ENCODE results near the gene EMC1. TPM values are rescaled to one million over a fixed set of nuclear protein-coding genes. Genes with fewer than 3 reads are reported as not detected.
A peak's percentile ranks its signal among the peaks of the same experiment; 100 is the strongest.
"Not testable (repeated sequence)": the region's sequence is repeated elsewhere in the genome, so short reads cannot be mapped to it uniquely, and the experiment has no call there.

EMC1 gene
- total RNA-seq, 1 experiment from 2014 or later = 65.5 TPM

DNA sequence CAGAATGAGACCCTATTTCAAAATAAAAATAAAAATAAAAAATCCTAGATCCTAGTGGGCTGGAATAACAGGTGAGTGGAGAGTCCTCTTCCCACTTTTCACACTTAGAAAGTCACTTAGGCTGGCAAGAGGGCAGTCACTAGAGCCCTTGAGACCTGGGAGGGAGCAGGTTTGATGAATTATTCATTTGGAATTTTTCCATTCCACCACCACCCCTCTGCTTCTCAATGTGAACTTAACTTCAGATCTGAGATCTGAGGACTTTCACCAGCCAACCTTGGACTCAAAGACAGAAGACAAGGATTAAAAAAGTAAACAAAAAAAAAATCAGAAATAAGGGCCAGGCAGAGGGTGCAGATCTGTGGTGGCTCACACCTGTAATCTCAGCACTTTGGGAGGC is 20.7 kb upstream of the EMC1 start:
- Histone ChIP-seq H3K4me3 (ENCODE audit: insufficient read depth, low read depth, low read length) (no peak overlapping the region), H3K27me3 (ENCODE audit: control insufficient read depth, insufficient read depth, low read length) (no peaks in the 10 kb centered on the region), H3K36me3 (replicated peaks; ENCODE audit: control insufficient read depth, insufficient read depth, low read length) (no peaks in the 10 kb centered on the region)
- DNase-seq = no peak

DNA sequence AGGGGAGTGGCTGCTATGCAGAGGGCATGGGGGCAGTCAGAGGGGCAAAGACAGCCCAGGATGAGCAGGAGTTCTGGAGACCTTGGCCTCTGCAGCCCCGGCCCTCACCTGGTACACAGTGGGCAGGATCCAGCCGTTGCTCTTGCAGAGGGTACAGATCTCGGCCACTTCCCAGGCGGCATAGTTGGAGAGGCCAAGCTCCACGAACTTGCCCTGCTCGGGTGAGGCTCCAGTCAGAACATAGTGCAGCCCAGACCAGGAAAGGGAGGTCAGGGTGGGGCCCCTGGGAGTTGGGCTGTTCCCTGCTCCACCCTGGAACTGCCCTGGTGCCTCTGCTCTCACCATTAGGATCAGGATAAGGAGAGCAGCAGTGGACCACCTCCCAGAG is 19.0 kb upstream of the EMC1 start:
- H3K36me3 ChIP-seq (replicated peaks; ENCODE audit: control insufficient read depth, insufficient read depth, low read length); DNase-seq; H3K27me3 ChIP-seq (ENCODE audit: control insufficient read depth, insufficient read depth, low read length); H3K4me3 ChIP-seq (ENCODE audit: insufficient read depth, low read depth, low read length): not testable (repeated sequence)

- not testable (repeated sequence) for H3K27me3 ChIP-seq (ENCODE audit: control insufficient read depth, insufficient read depth, low read length); H3K4me3 ChIP-seq (ENCODE audit: insufficient read depth, low read depth, low read length); H3K36me3 ChIP-seq (replicated peaks; ENCODE audit: control insufficient read depth, insufficient read depth, low read length); DNase-seq
These were observed 18.4 kb upstream of the EMC1 start for GRCh38 chr1:19269427-19270342.

- H3K36me3 ChIP-seq (replicated peaks; ENCODE audit: control insufficient read depth, insufficient read depth, low read length) = no peaks in the 10 kb centered on the region
- DNase-seq = no peak
- H3K4me3 ChIP-seq (ENCODE audit: insufficient read depth, low read depth, low read length) = no peak overlapping the region
- no peaks in the 10 kb centered on the region for H3K27me3 ChIP-seq (ENCODE audit: control insufficient read depth, insufficient read depth, low read length)
These were observed 17.1 kb upstream of the EMC1 start for GRCh38 chr1:19268445-19268844.

DNA sequence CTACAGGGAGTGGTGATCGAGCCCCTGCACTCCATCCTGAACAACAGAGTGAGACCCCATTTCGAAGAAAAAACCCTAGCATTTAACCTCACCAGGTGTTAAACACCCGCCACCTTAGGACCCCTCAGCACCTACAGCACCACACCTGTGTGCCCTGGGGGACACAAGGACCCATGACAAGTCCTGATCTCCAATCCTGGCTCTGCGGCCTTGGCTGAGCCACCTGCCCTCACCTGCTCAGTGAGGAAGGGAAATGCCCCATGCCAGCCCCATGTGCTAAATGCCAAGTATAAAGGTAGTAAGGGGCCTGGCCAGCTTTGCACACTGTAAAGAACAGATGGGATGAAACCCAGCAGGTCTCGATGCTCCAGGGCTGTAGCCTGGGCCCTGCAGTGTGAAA is 11.4 kb upstream of the EMC1 start:
- Histone ChIP-seq H3K27me3 (ENCODE audit: control insufficient read depth, insufficient read depth, low read length) (no peaks in the 10 kb centered on the region), H3K4me3 (ENCODE audit: insufficient read depth, low read depth, low read length) (no peak overlapping the region), H3K36me3 (replicated peaks; ENCODE audit: control insufficient read depth, insufficient read depth, low read length) (peaks cover 10% of the 10 kb centered on the region)
- no peak for DNase-seq

GRCh38 chr1:19262047-19262446 is 10.7 kb upstream of the EMC1 start:
- peak; percentile 32 for DNase-seq
- Histone ChIP-seq H3K27me3 (ENCODE audit: control insufficient read depth, insufficient read depth, low read length) (no peaks in the 10 kb centered on the region), H3K4me3 (ENCODE audit: insufficient read depth, low read depth, low read length) (no peak overlapping the region), H3K36me3 (replicated peaks; ENCODE audit: control insufficient read depth, insufficient read depth, low read length) (peaks cover 16% of the 10 kb centered on the region)

DNA sequence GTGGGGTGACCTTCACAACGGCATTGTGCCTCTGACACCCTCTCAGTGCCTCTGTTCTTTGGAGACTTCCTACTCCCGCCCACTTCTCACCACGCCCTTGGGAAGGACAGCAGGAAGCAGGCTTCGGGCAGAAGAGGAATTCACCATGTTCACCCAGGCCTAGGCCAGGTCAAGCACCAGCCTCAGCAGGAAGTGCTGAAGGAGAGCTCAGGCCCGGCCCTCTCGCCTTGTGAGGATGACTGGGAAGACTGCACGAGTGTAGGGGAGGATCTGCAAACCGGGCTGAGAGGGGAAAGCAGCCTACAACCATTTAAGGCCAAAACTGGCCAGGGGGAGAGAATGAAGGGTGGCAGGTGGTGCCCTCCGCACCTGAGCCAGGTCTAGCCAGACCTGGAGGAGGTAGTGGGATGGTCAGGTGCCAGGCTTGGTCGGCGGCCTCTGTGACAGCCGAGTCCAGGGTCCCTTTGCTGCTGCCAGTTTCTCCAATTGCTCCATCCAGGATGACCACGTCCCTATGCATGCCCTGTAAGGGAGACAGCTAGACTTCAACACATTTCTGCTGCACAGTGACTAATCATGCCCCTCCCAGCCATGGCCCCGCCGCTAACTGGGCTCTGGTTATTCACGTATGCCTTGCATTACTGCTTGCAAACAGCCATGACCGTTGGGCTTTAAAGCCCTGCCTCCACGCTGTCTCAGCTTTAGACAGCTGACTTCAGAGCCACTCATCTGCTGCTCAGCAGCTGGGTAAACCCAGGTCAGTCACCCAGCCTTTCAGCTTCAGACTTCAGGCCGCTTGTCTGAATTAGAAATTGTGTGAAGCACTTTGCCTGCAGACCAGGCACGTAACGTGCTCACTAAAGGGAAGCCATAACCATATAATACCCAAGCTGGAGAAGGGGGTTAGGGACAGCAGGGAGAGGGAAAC is 9.2 kb upstream of the EMC1 start:
- DNase-seq = peak; percentile 32
- Histone ChIP-seq H3K36me3 (replicated peaks; ENCODE audit: control insufficient read depth, insufficient read depth, low read length) (peaks cover 27% of the 10 kb centered on the region), H3K4me3 (ENCODE audit: insufficient read depth, low read depth, low read length) (no peak overlapping the region), H3K27me3 (ENCODE audit: control insufficient read depth, insufficient read depth, low read length) (no peaks in the 10 kb centered on the region)

DNA sequence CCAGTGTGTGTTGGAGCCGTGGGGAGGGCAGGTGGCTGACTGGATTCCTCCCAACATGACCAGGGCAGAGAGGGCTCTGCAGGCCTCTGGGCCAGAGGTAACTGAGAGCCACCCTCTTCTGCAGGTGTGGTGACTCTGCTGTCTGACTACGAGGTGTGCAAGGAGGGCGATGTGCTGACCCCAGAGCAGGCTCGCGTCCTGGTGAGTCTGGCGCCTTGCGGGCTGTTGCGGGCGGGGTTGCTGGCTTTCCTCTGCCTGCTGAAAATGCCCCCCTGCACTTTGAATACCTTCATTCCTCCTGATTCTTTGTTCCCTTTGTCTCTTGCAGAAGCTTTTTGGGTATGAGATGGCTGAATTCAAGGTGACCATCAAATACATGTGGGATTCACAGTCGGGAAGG is 7.0 kb upstream of the EMC1 start:
- peaks cover 29% of the 10 kb centered on the region for H3K36me3 ChIP-seq (replicated peaks; ENCODE audit: control insufficient read depth, insufficient read depth, low read length)
- H3K27me3 ChIP-seq (ENCODE audit: control insufficient read depth, insufficient read depth, low read length) = no peaks in the 10 kb centered on the region
- DNase-seq = no peak
- H3K4me3 ChIP-seq (ENCODE audit: insufficient read depth, low read depth, low read length) = no peak overlapping the region

DNA sequence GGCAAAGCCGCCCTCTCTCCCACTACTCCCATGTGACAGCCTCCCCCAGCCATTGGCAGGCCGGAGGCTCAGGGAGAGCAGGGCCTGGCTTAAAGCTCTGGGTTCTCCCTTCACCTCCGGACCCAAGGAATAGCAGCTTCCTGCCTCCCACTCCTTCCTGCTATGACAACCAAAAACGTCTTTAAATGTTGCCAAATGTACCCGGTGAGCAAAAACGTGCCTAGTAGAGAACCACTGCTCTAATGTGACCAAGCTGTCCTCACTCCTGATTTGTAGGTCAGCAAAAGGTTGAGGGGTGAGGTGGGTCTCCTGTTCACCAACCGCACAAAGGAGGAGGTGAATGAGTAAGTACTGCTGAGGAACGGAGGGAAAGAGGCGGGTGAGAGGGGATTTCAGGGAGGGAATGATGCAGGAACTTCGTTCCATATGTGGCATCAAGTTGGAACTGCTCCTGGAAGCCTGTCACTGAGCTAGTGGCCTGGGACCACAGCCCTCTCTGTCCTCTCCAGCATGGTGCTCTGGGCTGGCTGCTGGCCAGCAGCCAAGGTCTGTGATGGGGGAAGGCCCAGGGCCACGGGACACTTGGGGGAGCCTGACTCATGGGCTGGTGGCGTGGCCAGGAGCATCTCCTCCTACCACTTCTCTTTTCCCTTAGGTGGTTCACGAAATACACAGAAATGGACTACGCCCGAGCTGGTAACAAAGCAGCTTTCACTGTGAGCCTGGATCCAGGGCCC is 6.0 kb upstream of the EMC1 start:
- Histone ChIP-seq H3K36me3 (replicated peaks; ENCODE audit: control insufficient read depth, insufficient read depth, low read length) (peaks cover 29% of the 10 kb centered on the region), H3K4me3 (ENCODE audit: insufficient read depth, low read depth, low read length) (no peak overlapping the region), H3K27me3 (ENCODE audit: control insufficient read depth, insufficient read depth, low read length) (no peaks in the 10 kb centered on the region)
- DNase-seq = no peak

DNA sequence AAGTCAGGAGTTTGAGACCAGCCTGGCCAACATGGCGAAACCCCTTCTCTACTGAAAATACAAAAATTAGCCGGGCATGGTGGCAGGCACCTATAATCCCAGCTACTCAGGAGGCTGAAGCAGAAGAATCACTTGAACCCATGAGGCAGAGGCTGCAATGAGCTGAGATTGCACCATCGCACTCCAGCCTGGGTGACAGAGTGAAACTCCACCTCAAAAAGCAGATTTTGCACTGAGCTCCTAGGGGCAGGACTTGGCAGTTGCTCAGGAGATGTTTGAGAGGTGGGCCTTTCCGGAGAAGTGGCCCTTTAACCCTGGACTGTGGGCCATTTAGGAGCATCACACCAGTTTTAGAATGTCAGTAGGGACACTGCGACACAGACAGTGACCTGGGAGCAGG is 5.0 kb upstream of the EMC1 start:
- DNase-seq; H3K27me3 ChIP-seq (ENCODE audit: control insufficient read depth, insufficient read depth, low read length); H3K4me3 ChIP-seq (ENCODE audit: insufficient read depth, low read depth, low read length): not testable (repeated sequence)
- peaks cover 29% of the 10 kb centered on the region for H3K36me3 ChIP-seq (replicated peaks; ENCODE audit: control insufficient read depth, insufficient read depth, low read length)

DNA sequence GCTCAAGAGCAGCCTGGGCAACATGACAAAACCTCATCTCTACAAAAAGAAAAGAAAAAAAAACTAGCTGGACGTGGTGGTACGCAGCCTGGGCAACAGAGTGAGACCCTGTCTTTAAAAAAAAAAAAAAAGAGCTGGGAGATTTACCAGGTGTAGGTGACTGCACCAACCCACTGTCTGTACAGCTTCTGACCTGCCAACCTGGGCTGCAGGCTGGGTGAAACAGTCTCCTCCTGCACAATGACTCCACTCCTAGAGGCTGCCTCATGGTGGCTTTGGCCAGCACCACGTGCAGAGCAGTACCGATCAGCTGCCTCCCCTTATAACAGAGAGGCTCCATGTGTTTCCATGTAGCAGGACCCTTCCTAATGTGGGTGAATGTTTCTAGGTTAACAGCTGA is 4.0 kb upstream of the EMC1 start:
- H3K4me3 ChIP-seq (ENCODE audit: insufficient read depth, low read depth, low read length) = no peak overlapping the region
- H3K36me3 ChIP-seq (replicated peaks; ENCODE audit: control insufficient read depth, insufficient read depth, low read length) = peaks cover 29% of the 10 kb centered on the region
- no peak for DNase-seq
- H3K27me3 ChIP-seq (ENCODE audit: control insufficient read depth, insufficient read depth, low read length) = no peaks in the 10 kb centered on the region

DNA sequence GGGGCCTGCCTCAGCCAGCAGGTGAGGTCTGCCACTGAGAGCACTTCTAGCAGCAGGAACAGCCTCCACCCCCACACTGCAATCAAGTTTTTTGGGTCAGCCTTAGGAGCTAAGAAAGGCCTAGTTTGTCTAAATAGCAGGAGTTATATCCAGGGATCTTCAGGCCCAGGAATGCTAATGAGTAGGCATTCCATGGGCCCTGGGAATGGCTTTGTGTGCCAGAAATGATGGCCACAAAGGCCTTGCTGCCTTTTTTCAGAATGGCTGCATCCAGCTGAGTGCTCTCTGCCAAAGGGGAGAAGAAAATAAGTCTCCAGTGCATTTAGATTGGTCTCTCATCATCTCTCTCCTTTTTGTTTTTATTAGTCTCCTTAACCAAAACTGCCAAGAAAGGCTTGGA is 3.1 kb upstream of the EMC1 start:
- Histone ChIP-seq H3K36me3 (replicated peaks; ENCODE audit: control insufficient read depth, insufficient read depth, low read length) (peaks cover 26% of the 10 kb centered on the region), H3K27me3 (ENCODE audit: control insufficient read depth, insufficient read depth, low read length) (no peaks in the 10 kb centered on the region)
- peak; percentile 49 for DNase-seq

GRCh38 chr1:19250629-19251304 is 557 bp downstream of the EMC1 start:
- Histone ChIP-seq H3K27me3 (ENCODE audit: control insufficient read depth, insufficient read depth, low read length) (no peaks in the 10 kb centered on the region), H3K4me3 (ENCODE audit: insufficient read depth, low read depth, low read length) (peak overlapping the region; percentile 100), H3K36me3 (replicated peaks; ENCODE audit: control insufficient read depth, insufficient read depth, low read length) (peaks cover 4% of the 10 kb centered on the region)
- DNase-seq = peak; percentile 70

More for the DNA sequence above, 3.1 kb upstream of the EMC1 start:
- H3K4me3 ChIP-seq (ENCODE audit: insufficient read depth, low read depth, low read length) = no peak overlapping the region
